Upper lobe of left lung (tissue), 4 donors: ENCODE data around the gene KMT2C.

Experiments
- CTCF ChIP-seq, 6 experiments: fragments of 450-650 bp in 4 of 6; fragments of 200-600 bp in 2 of 6; sonication (generic) in 2 of 6; IDR thresholded peaks; one replicate each; pipeline ENCODE4 v1.5.1; 2016 to 2019; ENCODE audit warnings: antibody characterized with exemption in 6 of 6
- EP300 ChIP-seq, 4 donors: sonication (generic); formaldehyde crosslinking; IDR thresholded peaks; one replicate each; pipeline ENCODE4 v1.5.1; 2017; ENCODE audit warnings: antibody characterized with exemption in 4 of 4, control low read depth in 2 of 4
- POLR2A ChIP-seq, 4 donors: fragments of 450-650 bp; IDR thresholded peaks; one replicate each; pipeline ENCODE4 v1.5.1; 2016 to 2017; ENCODE audit warnings: antibody characterized with exemption in 4 of 4, mild to moderate bottlenecking in 2 of 4
- POLR2AphosphoS5 ChIP-seq, 2 donors: sonication (generic); formaldehyde crosslinking; IDR thresholded peaks; one replicate each; pipeline ENCODE4 v1.5.1; 2017; ENCODE audit warnings: antibody characterized with exemption in 2 of 2

GRCh38 chr7:152103691-152104090 is 332.1 kb downstream of the KMT2C start:
- TF ChIP-seq CTCF (IDR thresholded peaks at IDR 0.05) (no peak), POLR2A (IDR thresholded peaks at IDR 0.05) (no peak), EP300 (IDR thresholded peaks at IDR 0.05) (no peak), POLR2AphosphoS5 (IDR thresholded peaks at IDR 0.05) (no peak)
